H9 (cell line): Measurements from ENCODE around the gene TMEM108. TPM values are rescaled to one million over a fixed set of nuclear protein-coding genes. Genes with fewer than 3 reads are reported as not detected.

Experiments used
- DNase-seq: peaks from one replicate; pipeline ENCODE4 v3.0.0-alpha.2; 2017
- H2AFZ ChIP-seq: one replicate; pipeline ENCODE4 v1.6.1; 2013; ENCODE audit warnings: mild to moderate bottlenecking, low read length, control low read depth, moderate library complexity
- H2AK5ac ChIP-seq: 2 replicates; pipeline ENCODE4 v1.6.1; 2013; ENCODE audit warnings: low read length, control low read depth, mixed read lengths; ENCODE audit not compliant: insufficient read length
- H2BK120ac ChIP-seq: one replicate; pipeline ENCODE4 v1.6.1; 2013; ENCODE audit warnings: low read depth, mild to moderate bottlenecking, low read length, control low read depth, inconsistent platforms; ENCODE audit not compliant: poor library complexity, severe bottlenecking
- H2BK12ac ChIP-seq: 2 replicates; pipeline ENCODE4 v1.6.1; 2013; ENCODE audit warnings: low read length, control low read depth, mixed read lengths, low read depth; ENCODE audit not compliant: insufficient read length
- H2BK15ac ChIP-seq: 2 replicates; pipeline ENCODE4 v1.6.1; 2013; ENCODE audit warnings: low read depth, low read length, control low read depth
- H2BK20ac ChIP-seq: one replicate; pipeline ENCODE4 v1.6.1; 2013; ENCODE audit warnings: low read depth, mild to moderate bottlenecking, low read length, control low read depth, inconsistent platforms; ENCODE audit not compliant: poor library complexity, severe bottlenecking
- H2BK5ac ChIP-seq: 2 replicates; pipeline ENCODE4 v1.6.1; 2013; ENCODE audit warnings: low read length, control low read depth, mixed read lengths; ENCODE audit not compliant: insufficient read length
- H3K14ac ChIP-seq: 2 replicates; pipeline ENCODE4 v1.6.1; 2013; ENCODE audit warnings: low read length, control low read depth; ENCODE audit not compliant: insufficient read depth
- H3K18ac ChIP-seq: 2 replicates; pipeline ENCODE4 v1.6.1; 2013; ENCODE audit warnings: low read depth, mild to moderate bottlenecking, mixed read lengths, low read length, control low read depth; ENCODE audit not compliant: insufficient read length
- H3K23ac ChIP-seq: 2 replicates; pipeline ENCODE4 v1.6.1; 2013; ENCODE audit warnings: low read length, control low read depth, mixed read lengths, low read depth; ENCODE audit not compliant: insufficient read length
- H3K23me2 ChIP-seq: 2 replicates; pipeline ENCODE4 v1.6.1; 2013; ENCODE audit warnings: low read depth, mild to moderate bottlenecking, mixed read lengths, low read length, control low read depth; ENCODE audit not compliant: insufficient read length, poor library complexity, severe bottlenecking
- H3K27ac ChIP-seq: 2 replicates; pipeline ENCODE4 v1.5.1; 2013; ENCODE audit warnings: low read length, control low read depth, mixed read lengths, low read depth; ENCODE audit not compliant: insufficient read length
- H3K27me3 ChIP-seq: 2 replicates; pipeline ENCODE4 v1.6.1; 2013; ENCODE audit warnings: low read length, control low read depth, inconsistent platforms; ENCODE audit not compliant: insufficient read depth
- H3K4ac ChIP-seq: 2 replicates; pipeline ENCODE4 v1.6.1; 2013; ENCODE audit warnings: low read depth, mild to moderate bottlenecking, control low read depth, inconsistent platforms, low read length, moderate library complexity
- H3K4me1 ChIP-seq: 2 replicates; pipeline ENCODE4 v1.6.1; 2013; ENCODE audit warnings: low read length, control low read depth, inconsistent platforms; ENCODE audit not compliant: insufficient read depth
- H3K4me2 ChIP-seq: 2 replicates; pipeline ENCODE4 v1.6.1; 2013; ENCODE audit warnings: low read length, control low read depth, mixed read lengths; ENCODE audit not compliant: insufficient read length, insufficient read depth
- H3K56ac ChIP-seq: 2 replicates; pipeline ENCODE4 v1.6.1; 2013; ENCODE audit warnings: low read depth, mild to moderate bottlenecking, mixed read lengths, low read length, control low read depth; ENCODE audit not compliant: insufficient read length
- H3K79me1 ChIP-seq: 2 replicates; pipeline ENCODE4 v1.6.1; 2013; ENCODE audit warnings: low read depth, mild to moderate bottlenecking, moderate library complexity, low read length, control low read depth, inconsistent platforms; ENCODE audit not compliant: insufficient read depth, poor library complexity, severe bottlenecking
- H3K79me2 ChIP-seq: 2 replicates; pipeline ENCODE4 v1.6.1; 2013; ENCODE audit warnings: low read length, control low read depth, inconsistent platforms; ENCODE audit not compliant: insufficient read depth
- H3K9ac ChIP-seq: 2 replicates; pipeline ENCODE4 v1.6.1; 2013; ENCODE audit warnings: low read length, control low read depth, mixed read lengths; ENCODE audit not compliant: insufficient read length; ENCODE audit errors: extremely low read depth
- H3K9me3 ChIP-seq: one replicate; pipeline ENCODE4 v1.6.1; 2013; ENCODE audit warnings: low read depth, low read length, inconsistent platforms; ENCODE audit not compliant: control insufficient read depth
- H3T11ph ChIP-seq: one replicate; pipeline ENCODE4 v1.6.1; 2013; ENCODE audit warnings: mild to moderate bottlenecking, low read length, control low read depth, inconsistent platforms
- H4K20me1 ChIP-seq: one replicate; pipeline ENCODE4 v1.6.1; 2013; ENCODE audit not compliant: control insufficient read depth, insufficient read length, insufficient read depth
- H4K5ac ChIP-seq: 2 replicates; pipeline ENCODE4 v1.6.1; 2013; ENCODE audit warnings: low read depth, mild to moderate bottlenecking, mixed read lengths, low read length, control low read depth; ENCODE audit not compliant: insufficient read length
- H4K8ac ChIP-seq: replicated peaks from 2 replicates; pipeline ENCODE4 v1.6.1; 2013; ENCODE audit warnings: low read length, control low read depth, mixed read lengths, low read depth; ENCODE audit not compliant: insufficient read length
- H4K91ac ChIP-seq: 2 replicates; pipeline ENCODE4 v1.6.1; 2013; ENCODE audit warnings: low read depth, mild to moderate bottlenecking, moderate library complexity, mixed read lengths, low read length, control low read depth; ENCODE audit not compliant: insufficient read length
- H3K27ac Mint-ChIP-seq, 3 experiments: 2 replicates in 2 of 3; 3 replicates in 1 of 3; pipeline ENCODE4 v1.8.0; 2020 to 2021; ENCODE audit warnings: mixed read lengths in 3 of 3, mild to moderate bottlenecking in 1 of 3, moderate library complexity in 1 of 3
- H3K27me3 Mint-ChIP-seq: 2 replicates; pipeline ENCODE4 v1.8.0; 2021; ENCODE audit warnings: low read depth, mild to moderate bottlenecking, moderate library complexity, mixed read lengths
- H3K36me3 Mint-ChIP-seq, 3 experiments: 2 replicates in 2 of 3; 3 replicates in 1 of 3; pipeline ENCODE4 v1.8.0; 2020 to 2021; ENCODE audit warnings: low read depth in 3 of 3, mixed read lengths in 3 of 3; ENCODE audit not compliant: insufficient read depth in 1 of 3
- H3K4me1 Mint-ChIP-seq, 2 experiments: 2 replicates each; pipeline ENCODE4 v1.8.0; 2020; ENCODE audit warnings: mixed read lengths in 2 of 2
- H3K4me3 Mint-ChIP-seq, 2 experiments: 2 replicates in 1 of 2; 3 replicates in 1 of 2; pipeline ENCODE4 v1.8.0; 2020 to 2021; ENCODE audit warnings: mild to moderate bottlenecking in 2 of 2, mixed read lengths in 2 of 2, moderate library complexity in 1 of 2
- H3K9me3 Mint-ChIP-seq, 2 experiments: 2 replicates in 1 of 2; 3 replicates in 1 of 2; pipeline ENCODE4 v1.8.0; 2020; ENCODE audit warnings: mild to moderate bottlenecking in 2 of 2, mixed read lengths in 2 of 2, moderate library complexity in 1 of 2
- CTCF ChIP-seq: fragments of 200-600 bp; sonication (generic); conservative IDR thresholded peaks from 3 replicates; pipeline ENCODE4 v1.8.0; 2021; ENCODE audit warnings: antibody characterized with exemption, mild to moderate bottlenecking
- WGBS: extraction: QIAGEN DNeasy Blood & Tissue Kit; methylation state at CpG from one replicate; pipeline ENCODE4 v1.1.7; 2013; ENCODE audit warnings: missing lambda C conversion rate, low lambda C conversion rate, mixed read lengths; ENCODE audit not compliant: insufficient read length; ENCODE audit errors: extremely low coverage; 5-methylcytosine and 5-hydroxymethylcytosine counted together
- total RNA-seq: library from RNA; stranded (reverse); gene quantifications from 2 replicates; pipeline ENCODE4 v1.2.1, GENCODE V29; 2021

Gene TMEM108
- total RNA-seq, 1 experiment from 2014 or later = 5.0 TPM

- no CpG with 5 or more reads among the region's 2 CpGs for WGBS
- no peak overlapping the region for H3K4me2 ChIP-seq
- no peak for DNase-seq
- H3K18ac ChIP-seq = no peak overlapping the region
- no peak overlapping the region for H3K27ac ChIP-seq
- H3K56ac ChIP-seq = no peak overlapping the region
- TF ChIP-seq CTCF = no peak
- H2AFZ ChIP-seq = no peak overlapping the region
- peaks cover 6% of the 10 kb centered on the region for H3K27me3 Mint-ChIP-seq
- no peak overlapping the region for H2AK5ac ChIP-seq
- H4K8ac ChIP-seq = no peak overlapping the region
- H4K5ac ChIP-seq = no peak overlapping the region
- H3K4me1 ChIP-seq = no peaks in the 10 kb centered on the region; the same call in 1 of the 2 replicates
- H3K23me2 ChIP-seq = no peaks in the 10 kb centered on the region
- no peaks in the 10 kb centered on the region for H3K79me1 ChIP-seq
- H2BK20ac ChIP-seq = no peak overlapping the region
- no peak overlapping the region for H3K4ac ChIP-seq
- H3K9ac ChIP-seq = no peak overlapping the region
- H3K36me3 Mint-ChIP-seq = no peaks in the 10 kb centered on the region
- no peaks in the 10 kb centered on the region for H4K20me1 ChIP-seq
- H3K23ac ChIP-seq = no peak overlapping the region
- peaks cover 10 to 15% of the 10 kb centered on the region in 2 experiments for H3K4me1 Mint-ChIP-seq
- no peaks in the 10 kb centered on the region for H3K27me3 ChIP-seq
- H4K91ac ChIP-seq = no peak overlapping the region
- H2BK5ac ChIP-seq = no peak overlapping the region
- no peak overlapping the region for H2BK15ac ChIP-seq
- H3K4me3 Mint-ChIP-seq = no peak overlapping the region
- H2BK120ac ChIP-seq = no peak overlapping the region
- no peaks in the 10 kb centered on the region for H3K79me2 ChIP-seq
- H3K9me3 ChIP-seq = no peaks in the 10 kb centered on the region
- H3K14ac ChIP-seq = no peak overlapping the region
- H3K9me3 Mint-ChIP-seq = no peaks in the 10 kb centered on the region
- H3T11ph ChIP-seq = no peak overlapping the region
- H2BK12ac ChIP-seq = no peak overlapping the region
- H3K27ac Mint-ChIP-seq = no peak overlapping the region
Measured at GRCh38 chr3:133408961-133409360, 370.8 kb downstream of the TMEM108 start.
